GM10266 (cell line): ENCODE measurements around the gene GSG1L.

ENCODE experiments used
- DNase-seq: peaks from one replicate; pipeline ENCODE4 v3.0.0; 2012; ENCODE audit errors: extremely low spot score
- TF ChIP-seq, protein P1 (sequence below): IDR thresholded peaks from 2 replicates; pipeline ENCODE4 v1.5.1; 2012; ENCODE audit warnings: mild to moderate bottlenecking, low read depth; ENCODE audit not compliant: control insufficient read depth, insufficient read depth; ENCODE audit errors: missing control alignments

Gene GSG1L

DNA sequence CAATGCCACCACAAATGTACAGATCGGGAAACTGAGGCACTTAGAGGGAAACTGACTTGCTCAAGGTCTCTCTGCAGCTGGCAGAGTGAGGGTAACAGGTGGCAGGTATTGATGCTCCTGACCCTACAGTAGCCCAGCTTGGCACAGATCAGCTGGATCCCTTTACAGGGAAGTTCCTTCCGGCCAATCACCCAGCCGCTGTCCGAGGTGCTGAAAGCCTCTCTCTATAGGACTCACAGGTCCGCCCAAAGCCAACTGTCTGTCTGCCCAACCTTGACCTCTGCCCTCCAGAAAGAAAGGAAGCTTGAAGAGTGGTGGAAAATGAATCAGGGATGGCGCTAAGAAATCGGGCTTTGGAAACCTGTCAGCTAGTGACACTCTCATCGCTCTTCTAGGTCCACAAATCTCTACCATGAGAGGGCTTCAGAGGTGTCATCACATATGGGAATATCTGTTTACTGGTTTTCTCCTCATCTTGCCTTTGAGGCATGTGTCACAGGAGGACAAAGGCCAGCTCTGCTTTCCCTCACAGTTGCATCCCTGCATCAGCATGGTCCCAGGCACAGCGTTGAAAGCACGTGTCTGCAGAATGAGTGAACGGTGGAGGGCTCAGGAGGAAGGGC, 267.4 kb downstream of the GSG1L start:
- DNase-seq, result no peak
- TF ChIP-seq, protein P1, sequence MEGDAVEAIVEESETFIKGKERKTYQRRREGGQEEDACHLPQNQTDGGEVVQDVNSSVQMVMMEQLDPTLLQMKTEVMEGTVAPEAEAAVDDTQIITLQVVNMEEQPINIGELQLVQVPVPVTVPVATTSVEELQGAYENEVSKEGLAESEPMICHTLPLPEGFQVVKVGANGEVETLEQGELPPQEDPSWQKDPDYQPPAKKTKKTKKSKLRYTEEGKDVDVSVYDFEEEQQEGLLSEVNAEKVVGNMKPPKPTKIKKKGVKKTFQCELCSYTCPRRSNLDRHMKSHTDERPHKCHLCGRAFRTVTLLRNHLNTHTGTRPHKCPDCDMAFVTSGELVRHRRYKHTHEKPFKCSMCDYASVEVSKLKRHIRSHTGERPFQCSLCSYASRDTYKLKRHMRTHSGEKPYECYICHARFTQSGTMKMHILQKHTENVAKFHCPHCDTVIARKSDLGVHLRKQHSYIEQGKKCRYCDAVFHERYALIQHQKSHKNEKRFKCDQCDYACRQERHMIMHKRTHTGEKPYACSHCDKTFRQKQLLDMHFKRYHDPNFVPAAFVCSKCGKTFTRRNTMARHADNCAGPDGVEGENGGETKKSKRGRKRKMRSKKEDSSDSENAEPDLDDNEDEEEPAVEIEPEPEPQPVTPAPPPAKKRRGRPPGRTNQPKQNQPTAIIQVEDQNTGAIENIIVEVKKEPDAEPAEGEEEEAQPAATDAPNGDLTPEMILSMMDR, result no peak

DNA sequence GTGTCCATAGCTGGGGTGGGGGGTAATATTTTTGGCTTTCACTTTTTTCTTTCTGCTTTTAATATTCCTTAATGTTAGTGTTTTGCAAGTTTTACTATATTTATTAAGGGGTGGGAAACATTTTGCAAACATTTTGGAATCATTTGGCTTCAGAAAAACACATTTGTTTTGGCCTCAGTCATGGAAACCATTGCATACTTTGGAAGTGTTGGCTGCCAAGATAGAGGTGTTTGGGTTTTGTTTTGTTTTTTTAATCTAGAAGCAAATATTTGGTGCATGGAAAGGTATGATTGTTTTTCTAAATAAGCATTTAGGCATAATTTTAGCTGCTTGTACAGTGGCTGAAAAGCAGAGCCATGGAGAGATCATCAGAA, 270.3 kb downstream of the GSG1L start:
- no peak for DNase-seq
- TF ChIP-seq, protein P1, result no peak

DNA sequence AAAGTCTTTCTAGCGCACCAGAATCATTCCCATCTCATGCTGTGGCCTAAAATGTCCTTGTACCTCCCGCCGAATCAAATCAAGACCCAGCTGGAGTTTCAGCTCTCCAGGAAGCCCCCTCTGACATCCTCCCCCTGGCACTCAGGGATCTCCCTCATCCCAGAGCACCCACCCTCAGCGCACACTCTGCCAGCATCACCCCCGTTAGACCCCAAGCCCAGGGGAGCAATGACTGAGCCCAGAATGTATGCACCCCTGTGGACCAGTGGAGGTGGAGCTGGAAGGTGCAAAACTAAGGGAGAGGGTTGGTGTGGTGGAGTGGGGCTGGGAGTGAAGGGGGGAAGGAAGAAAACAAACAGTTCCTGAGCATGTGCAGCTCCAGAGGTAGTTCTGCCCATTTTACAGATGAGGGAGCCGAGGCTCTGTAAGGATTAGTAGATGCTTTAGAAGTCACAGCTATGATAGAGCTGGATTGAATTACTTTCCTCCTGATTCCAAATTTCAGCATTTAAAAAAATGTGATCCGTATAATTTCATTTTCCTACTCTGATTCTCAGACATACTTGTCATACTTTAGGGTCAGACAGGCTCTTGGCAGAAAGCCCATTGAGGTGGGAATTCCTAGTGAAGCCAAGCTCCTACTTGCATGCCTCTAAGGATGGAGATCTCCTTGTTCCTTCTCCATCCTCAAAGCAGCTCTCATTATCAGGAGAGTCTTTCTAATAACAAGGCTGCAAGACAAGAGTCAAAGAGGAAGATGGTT, 270.8 kb downstream of the GSG1L start:
- TF ChIP-seq, protein P1, result no peak
- DNase-seq, result no peak

DNA sequence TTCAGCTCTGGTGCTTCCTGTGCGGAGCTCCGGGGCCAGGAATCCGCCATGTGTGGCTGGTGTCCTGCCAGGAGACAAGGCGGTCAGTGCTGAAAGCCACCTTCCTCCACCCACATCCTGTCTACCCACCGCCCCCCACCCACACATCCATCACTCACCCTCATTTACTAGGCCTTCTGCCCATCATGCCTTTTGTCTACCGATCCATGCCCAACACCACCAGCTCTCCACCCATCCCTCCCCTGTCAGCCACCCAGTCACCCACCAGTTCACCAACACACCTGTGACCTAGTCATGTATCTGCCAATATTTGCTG, 272.2 kb downstream of the GSG1L start:
- no peak for DNase-seq
- TF ChIP-seq, protein P1, result no peak

DNA sequence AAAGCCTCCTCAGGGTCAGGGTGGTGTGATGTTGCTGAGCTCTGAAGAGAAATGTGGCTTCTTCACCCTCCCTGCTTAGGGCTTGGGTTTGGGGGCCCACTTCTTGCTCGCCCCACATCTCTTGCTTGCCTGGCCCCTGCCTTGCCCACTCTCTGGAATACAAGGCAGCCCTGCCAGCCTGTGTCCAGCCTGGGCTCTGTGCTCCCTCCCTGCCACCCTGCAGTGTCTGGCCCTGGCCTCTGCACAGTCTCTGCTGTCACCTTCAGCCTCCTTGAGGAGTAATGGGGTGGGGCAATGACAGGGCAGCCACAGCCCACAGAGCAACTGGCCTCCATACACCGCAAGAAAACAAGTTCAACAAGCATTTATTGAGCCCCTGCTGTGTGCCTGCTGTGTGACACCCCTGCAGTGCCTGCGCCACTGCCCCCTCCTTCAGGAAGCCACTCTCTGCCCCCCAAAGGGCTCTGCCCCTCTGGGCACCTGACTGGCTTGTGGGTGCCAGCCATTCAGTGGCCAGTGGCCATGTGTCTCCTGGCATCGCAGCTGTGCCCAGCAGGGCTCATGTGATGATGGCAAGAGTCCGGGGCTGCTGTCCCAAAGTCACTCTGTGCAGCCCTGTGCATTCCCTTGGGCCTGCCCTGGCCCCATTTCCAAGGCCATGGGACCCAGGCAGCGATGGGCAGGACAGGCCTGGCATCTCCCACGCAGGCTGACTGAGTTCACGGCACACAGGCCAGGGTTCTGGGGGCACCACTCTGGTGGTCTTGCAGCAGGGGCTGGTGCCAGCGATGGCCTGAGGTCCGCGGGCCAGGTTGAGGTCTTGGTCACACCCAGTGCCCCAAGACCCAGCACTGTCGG, 272.7 kb downstream of the GSG1L start:
- TF ChIP-seq, protein P1, result no peak

DNA sequence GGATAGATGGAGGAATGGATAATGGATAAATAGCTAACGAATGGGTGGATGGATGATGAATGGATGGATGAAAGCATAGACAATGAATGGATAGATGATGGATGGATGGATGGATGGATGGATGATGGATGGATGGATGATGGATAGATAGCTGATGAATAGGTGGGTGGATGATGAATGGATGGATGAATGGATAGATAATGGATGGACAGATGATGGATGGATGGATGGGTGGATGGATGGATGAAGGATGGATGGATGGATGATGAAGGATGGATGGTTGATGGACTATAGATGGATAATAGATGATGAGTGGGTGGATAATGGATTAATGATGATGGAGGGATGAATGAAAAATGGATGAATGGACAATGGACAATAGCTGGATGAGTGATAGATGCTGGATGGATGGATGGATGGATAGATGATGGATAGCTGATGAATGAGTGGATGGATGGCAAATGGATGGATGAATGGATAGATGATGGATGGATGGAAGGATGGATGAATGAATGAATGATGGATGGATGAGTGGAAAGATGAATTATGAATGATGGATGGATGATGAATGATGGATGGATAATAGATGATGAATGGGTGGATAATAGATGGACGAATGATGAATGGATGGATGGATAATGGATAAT, 273.8 kb downstream of the GSG1L start:
- DNase-seq, result no peak
- TF ChIP-seq, protein P1, result no peak

More for the DNA sequence above, 272.7 kb downstream of the GSG1L start:
- DNase-seq, result no peak
